Neural crest cell (in vitro differentiated cells): ENCODE measurements around the gene TSPAN31. TPM values are rescaled to one million over a fixed set of nuclear protein-coding genes. Genes with fewer than 3 reads are reported as not detected.

Source experiments
- DNase-seq: peaks from one replicate; pipeline ENCODE4 v3.0.0; 2021; ENCODE audit warnings: low read depth, mixed read lengths, low spot score
- H3K27ac Mint-ChIP-seq: one replicate; pipeline ENCODE4 v1.8.0; 2021; ENCODE audit warnings: mild to moderate bottlenecking, mixed read lengths; ENCODE audit not compliant: unreplicated experiment
- H3K27me3 Mint-ChIP-seq: 2 replicates; pipeline ENCODE4 v1.8.0; 2021; ENCODE audit warnings: low read depth, mild to moderate bottlenecking, mixed read lengths
- H3K36me3 Mint-ChIP-seq: 2 replicates; pipeline ENCODE4 v1.8.0; 2021; ENCODE audit warnings: low read depth, mild to moderate bottlenecking, mixed read lengths
- H3K4me1 Mint-ChIP-seq: 2 replicates; pipeline ENCODE4 v1.8.0; 2021; ENCODE audit warnings: mixed read lengths
- H3K4me3 Mint-ChIP-seq: one replicate; pipeline ENCODE4 v1.8.0; 2021; ENCODE audit warnings: mild to moderate bottlenecking, mixed read lengths
- H3K9me3 Mint-ChIP-seq: 2 replicates; pipeline ENCODE4 v1.8.0; 2021; ENCODE audit warnings: mixed read lengths
- CTCF ChIP-seq: fragments of 200-600 bp; sonication (generic); conservative IDR thresholded peaks from 2 replicates; pipeline ENCODE4 v1.5.0; 2021; ENCODE audit warnings: antibody characterized with exemption, mild to moderate bottlenecking
- total RNA-seq: library from RNA; stranded (reverse); gene quantifications from 2 replicates; pipeline ENCODE4 v1.2.1, GENCODE V29; 2021

Gene TSPAN31
- total RNA-seq, 1 donor from 2014 or later: 26.9 TPM

GRCh38 chr12:57716305-57716704 is 28.5 kb upstream of the TSPAN31 start:
- Mint-ChIP-seq H3K4me3 (no peak overlapping the region), H3K36me3 (peaks cover 26% of the 10 kb centered on the region)

GRCh38 chr12:57717131-57717530 is 27.7 kb upstream of the TSPAN31 start:
- H3K36me3 Mint-ChIP-seq: peaks cover 22% of the 10 kb centered on the region
- no peak for TF ChIP-seq CTCF
- H3K27ac Mint-ChIP-seq: no peak overlapping the region
- H3K27me3 Mint-ChIP-seq: no peaks in the 10 kb centered on the region
- H3K9me3 Mint-ChIP-seq: no peaks in the 10 kb centered on the region
- no peaks in the 10 kb centered on the region for H3K4me1 Mint-ChIP-seq
- H3K4me3 Mint-ChIP-seq: no peak overlapping the region
- no peak for DNase-seq

More at GRCh38 chr12:57716305-57716704, 28.5 kb upstream of the TSPAN31 start:
- no peaks in the 10 kb centered on the region for H3K27me3 Mint-ChIP-seq
- no peaks in the 10 kb centered on the region for H3K4me1 Mint-ChIP-seq
- no peak for TF ChIP-seq CTCF
- no peaks in the 10 kb centered on the region for H3K9me3 Mint-ChIP-seq
- DNase-seq: no peak
- no peak overlapping the region for H3K27ac Mint-ChIP-seq

DNA sequence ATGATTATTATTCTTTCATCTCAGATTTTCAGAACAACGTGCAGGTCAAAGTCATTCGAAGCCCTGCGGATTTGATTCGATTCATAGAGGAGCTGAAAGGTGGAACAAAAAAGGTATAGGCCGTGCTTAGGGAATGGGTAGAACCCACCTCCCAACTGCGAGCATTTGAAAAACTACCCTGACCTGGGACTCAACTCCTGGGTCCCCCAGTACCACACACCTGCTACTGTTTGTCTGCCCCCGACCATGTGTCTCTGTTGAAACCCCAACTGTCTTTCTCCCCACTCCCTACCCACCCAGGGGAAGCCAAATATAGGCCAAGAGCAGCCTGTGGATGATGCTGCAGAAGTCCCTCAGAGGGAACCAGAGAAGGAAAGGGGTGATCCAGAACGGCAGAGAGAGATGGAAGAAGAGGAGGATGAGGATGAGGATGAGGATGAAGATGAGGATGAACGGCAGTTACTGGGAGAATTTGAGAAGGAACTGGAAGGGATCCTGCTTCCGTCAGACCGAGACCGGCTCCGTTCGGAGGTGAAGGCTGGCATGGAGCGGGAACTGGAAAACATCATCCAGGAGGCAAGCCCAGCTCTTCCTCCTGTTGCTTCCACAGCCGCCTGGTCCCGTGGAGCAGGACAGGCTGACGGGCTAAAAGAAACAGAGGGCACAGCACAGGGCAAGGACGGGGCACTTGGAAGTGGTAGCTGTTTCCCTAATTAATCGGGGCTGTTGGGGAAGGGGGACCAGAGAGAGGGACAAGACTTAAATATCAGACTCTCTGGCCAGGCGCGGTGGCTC is 26.8 kb upstream of the TSPAN31 start:
- Mint-ChIP-seq H3K36me3 (peaks cover 15% of the 10 kb centered on the region), H3K4me1 (no peaks in the 10 kb centered on the region), H3K27ac (no peak overlapping the region), H3K9me3 (no peaks in the 10 kb centered on the region), H3K27me3 (peaks cover 4% of the 10 kb centered on the region), H3K4me3 (no peak overlapping the region)
- no peak for TF ChIP-seq CTCF
- no peak for DNase-seq

DNA sequence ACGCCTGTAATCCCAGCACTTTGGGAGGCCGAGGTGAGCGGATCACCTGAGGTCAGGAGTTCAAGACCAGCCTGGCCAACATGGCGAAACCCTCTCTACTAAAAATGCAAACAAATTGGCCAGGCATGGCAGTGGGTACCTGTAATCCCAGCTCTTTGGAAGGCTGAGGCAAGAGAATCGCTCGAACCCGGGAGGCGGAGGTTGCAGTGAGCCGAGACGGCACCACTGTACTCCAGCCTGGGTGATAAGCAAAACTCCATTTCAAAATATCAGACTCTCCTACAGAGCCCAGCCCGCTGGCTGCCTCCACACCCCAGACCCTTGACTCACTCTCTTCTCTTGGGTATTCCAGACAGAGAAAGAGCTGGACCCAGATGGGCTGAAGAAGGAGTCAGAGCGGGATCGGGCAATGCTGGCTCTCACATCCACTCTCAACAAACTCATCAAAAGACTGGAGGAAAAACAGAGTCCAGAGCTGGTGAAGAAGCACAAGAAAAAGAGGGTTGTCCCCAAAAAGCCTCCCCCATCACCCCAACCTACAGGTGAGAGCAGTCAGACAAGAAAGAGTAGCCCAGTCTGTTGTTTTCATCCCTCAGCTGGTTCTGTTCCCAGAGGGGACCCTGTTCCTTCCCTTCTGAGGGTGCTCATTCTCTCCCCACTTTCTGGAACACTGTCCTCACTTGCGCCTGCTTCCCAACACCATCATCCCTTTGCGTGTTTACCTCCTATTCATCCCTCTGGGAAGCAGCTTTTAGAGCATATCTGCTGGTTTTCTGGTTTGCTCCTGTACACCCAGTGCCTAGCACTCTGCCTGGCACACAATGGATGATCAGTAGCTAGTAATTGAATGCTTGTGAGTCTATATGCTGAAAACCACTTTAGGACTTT is 26.0 kb upstream of the TSPAN31 start:
- H3K9me3 Mint-ChIP-seq: no peaks in the 10 kb centered on the region
- no peak overlapping the region for H3K4me3 Mint-ChIP-seq
- H3K27me3 Mint-ChIP-seq: peaks cover 13% of the 10 kb centered on the region
- no peak overlapping the region for H3K27ac Mint-ChIP-seq
- TF ChIP-seq CTCF: no peak
- peaks cover 15% of the 10 kb centered on the region for H3K36me3 Mint-ChIP-seq
- DNase-seq: no peak
- no peaks in the 10 kb centered on the region for H3K4me1 Mint-ChIP-seq

DNA sequence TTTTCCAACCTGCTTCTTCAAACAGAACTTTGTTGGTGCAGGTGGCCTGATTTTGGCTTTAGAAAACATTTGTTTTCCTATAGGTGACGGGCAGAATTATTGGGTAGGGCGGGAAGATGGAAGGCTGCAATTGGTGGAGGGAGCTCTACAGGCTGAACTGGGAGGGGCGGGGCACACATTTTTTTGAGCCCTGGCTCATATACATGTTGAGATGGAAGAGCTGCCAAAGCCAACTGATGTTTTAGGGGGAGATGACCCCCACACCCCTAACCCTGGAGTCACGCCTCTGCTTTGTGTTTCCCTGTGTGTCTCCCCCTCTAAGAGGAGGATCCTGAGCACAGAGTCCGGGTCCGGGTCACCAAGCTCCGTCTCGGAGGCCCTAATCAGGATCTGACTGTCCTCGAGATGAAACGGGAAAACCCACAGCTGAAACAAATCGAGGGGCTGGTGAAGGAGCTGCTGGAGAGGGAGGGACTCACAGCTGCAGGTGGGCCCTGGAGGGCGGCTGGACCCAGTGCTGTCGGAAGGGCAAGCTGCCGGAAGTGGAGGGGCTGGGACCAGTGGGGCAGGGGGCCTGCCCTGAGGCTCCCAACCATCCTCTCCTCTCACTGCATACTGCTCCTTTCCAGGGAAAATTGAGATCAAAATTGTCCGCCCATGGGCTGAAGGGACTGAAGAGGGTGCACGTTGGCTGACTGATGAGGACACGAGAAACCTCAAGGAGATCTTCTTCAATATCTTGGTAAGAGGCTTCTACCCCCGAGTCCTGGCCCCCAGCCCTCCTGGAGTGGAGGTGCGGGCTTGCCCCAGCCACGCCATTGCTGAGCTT is 24.8 kb upstream of the TSPAN31 start:
- H3K27me3 Mint-ChIP-seq: peaks cover 24% of the 10 kb centered on the region
- no peak overlapping the region for H3K27ac Mint-ChIP-seq
- H3K9me3 Mint-ChIP-seq: no peaks in the 10 kb centered on the region
- peaks cover 15% of the 10 kb centered on the region for H3K36me3 Mint-ChIP-seq
- no peaks in the 10 kb centered on the region for H3K4me1 Mint-ChIP-seq
- DNase-seq: no peak
- TF ChIP-seq CTCF: no peak
- H3K4me3 Mint-ChIP-seq: no peak overlapping the region
